GM10266 (cell line): ENCODE data around the gene NACC2.
A peak's percentile ranks its signal among the peaks of the same experiment; 100 is the strongest.

Experiments
- DNase-seq: peaks from one replicate; pipeline ENCODE4 v3.0.0; 2012; ENCODE audit errors: extremely low spot score
- TF ChIP-seq, protein P1 (sequence below): IDR thresholded peaks from 2 replicates; pipeline ENCODE4 v1.5.1; 2012; ENCODE audit warnings: mild to moderate bottlenecking, low read depth; ENCODE audit not compliant: control insufficient read depth, insufficient read depth; ENCODE audit errors: missing control alignments

NACC2 gene

DNA sequence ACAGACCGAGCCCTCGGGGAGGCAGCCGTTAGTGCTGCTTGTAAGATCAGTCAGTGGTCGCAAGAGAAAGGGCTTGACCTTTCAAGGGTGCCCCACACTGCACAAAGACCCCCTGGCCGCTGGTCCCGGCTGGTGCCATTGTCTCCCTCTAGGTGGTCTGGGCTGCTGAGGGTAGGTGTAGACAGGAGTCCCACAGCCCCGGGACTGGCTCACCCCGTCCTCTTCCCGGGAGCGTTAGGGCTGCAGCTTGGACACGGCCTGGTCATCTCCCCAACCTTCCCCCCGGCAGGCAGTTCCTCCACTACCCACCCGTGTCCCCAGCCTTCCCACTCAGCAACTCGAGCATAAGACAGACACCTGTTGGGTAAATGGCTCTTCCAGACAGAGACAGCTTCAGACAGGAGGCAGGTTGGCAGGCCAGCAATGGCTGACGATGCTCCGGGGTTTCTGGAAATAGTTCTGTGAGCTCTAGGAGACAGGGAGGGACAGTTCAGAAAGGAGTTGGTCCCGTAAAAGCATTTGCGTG lies 38.9 kb upstream of the NACC2 start:
- DNase-seq = no peak
- TF ChIP-seq, protein P1, sequence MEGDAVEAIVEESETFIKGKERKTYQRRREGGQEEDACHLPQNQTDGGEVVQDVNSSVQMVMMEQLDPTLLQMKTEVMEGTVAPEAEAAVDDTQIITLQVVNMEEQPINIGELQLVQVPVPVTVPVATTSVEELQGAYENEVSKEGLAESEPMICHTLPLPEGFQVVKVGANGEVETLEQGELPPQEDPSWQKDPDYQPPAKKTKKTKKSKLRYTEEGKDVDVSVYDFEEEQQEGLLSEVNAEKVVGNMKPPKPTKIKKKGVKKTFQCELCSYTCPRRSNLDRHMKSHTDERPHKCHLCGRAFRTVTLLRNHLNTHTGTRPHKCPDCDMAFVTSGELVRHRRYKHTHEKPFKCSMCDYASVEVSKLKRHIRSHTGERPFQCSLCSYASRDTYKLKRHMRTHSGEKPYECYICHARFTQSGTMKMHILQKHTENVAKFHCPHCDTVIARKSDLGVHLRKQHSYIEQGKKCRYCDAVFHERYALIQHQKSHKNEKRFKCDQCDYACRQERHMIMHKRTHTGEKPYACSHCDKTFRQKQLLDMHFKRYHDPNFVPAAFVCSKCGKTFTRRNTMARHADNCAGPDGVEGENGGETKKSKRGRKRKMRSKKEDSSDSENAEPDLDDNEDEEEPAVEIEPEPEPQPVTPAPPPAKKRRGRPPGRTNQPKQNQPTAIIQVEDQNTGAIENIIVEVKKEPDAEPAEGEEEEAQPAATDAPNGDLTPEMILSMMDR = no peak

DNA sequence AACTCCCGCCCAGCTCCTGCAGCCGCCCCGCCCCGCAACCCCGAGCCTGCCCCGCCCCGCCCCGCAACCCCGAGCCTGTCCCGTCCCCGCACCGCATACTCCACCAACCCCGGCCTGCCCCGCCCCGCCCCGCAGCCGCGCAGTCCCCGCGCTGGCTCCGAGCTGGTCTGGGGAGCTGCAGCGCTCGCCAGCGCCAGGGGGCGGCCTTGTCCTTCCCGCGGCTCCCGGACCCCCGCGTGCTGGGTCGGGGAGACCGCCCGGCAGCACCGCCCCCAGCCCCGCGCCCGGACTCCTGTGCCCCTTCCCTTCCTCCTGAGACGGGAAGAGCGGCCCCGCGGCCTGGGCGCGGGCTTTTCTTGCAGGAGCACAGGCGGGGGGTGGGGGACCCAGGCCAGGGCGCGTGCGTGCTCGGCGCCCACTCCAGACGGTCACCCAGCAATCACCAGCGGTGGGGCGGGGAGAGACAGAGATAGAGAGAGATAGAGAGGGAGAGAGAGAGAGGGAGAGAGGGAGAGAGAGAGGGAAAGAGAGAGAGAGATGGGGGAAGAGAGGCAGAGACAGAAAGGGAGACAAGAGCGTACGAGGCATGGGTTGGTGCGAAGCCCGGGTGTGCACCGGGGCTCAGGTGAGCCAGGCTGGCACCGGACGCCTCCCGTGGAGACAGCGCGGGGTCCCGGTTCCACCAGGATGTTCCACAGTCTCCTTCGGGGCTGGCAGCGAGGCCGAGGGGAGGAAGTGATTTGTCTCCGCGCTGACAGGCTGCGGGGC lies 38.3 kb upstream of the NACC2 start:
- TF ChIP-seq, protein P1 = peak; percentile 56
- peak; percentile 79 for DNase-seq

DNA sequence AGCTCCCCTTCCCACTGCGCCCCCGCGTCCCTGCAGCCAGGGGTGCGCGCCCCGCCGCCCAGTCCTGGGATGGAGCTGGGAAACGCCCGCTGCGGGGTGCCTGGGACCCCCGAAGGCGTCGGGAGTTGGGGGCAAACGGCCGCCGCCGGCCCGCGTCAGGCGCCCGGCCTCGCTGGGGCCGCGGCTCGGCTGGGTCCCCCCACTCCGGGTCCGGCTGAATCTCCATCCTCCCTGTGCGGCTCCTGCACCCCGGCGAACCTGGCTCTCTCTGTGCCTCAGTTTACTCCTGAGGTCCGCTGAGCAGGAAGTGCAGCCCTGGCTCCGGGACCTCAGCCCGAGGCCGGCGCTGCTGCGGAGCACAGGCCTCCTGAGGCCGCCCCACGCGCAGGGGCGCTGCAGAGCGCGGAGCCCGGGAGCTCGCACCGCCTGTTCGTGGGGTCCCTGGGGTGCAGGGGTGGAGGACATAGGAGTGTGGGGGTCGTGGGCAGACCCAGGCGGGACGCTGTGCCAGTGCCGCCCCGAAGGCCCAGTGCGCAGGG lies 37.5 kb upstream of the NACC2 start:
- TF ChIP-seq, protein P1 = no peak
- DNase-seq = no peak

DNA sequence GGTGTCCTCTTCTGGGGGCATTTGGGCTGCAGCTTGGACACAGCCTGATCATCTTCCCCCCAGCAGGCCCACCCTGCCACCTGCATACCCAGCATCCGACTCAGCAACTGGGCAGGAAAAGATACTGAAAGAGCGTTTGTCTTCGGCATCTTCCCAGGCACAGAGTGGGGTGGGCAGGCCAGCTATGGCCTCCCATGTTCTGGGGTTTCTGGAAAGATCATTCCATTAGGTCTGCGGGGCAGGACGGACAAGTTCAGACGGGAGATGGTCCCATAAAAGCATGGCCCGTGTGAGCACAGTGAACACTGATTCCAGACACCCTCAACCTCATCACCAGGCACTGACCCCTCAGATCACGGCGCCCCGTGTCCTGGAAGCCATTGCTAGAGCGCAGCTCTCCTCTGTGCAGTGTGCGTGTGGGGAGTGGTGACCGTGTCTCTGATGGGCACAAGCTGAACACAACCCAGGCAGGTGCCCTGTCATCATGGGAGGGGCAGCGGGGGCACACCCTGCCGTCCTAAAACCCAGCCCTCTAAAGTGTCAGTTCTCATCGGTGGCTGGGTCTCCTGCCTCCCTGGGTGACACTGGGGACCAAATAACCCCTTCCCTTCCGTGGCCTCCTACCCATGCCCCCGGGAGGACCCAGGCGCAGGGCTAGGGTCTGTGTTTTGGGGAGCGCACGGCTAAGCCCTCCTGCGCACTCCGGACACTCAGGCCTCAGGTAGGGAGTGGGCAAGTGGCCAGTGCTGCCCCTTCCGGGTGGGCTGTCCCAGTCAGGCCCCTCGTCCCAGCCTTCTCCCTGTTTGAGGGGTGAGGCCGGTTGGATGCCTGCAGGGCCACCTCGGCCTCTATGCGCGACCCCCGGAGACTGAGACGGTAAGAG lies 36.8 kb upstream of the NACC2 start:
- DNase-seq = no peak
- TF ChIP-seq, protein P1 = no peak

DNA sequence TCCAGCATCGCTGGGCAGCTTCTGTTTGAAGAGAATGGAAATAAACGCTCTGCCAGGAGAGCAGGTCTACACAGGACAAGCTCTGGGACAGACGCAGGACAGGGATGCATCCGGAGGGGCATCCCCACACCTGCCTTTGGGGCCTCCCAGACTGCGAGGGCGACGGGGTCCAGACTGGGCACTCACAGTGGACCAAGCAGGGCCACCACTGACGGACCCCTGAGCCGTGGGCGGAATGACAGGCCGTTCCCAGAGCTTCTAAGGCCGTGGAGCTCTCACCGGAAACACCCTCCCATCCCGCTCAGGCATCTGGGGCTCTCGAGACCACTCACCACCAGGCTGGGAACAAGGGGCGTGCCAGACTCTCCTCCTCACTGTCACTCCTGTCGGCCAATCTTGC lies 34.1 kb upstream of the NACC2 start:
- no peak for DNase-seq

DNA sequence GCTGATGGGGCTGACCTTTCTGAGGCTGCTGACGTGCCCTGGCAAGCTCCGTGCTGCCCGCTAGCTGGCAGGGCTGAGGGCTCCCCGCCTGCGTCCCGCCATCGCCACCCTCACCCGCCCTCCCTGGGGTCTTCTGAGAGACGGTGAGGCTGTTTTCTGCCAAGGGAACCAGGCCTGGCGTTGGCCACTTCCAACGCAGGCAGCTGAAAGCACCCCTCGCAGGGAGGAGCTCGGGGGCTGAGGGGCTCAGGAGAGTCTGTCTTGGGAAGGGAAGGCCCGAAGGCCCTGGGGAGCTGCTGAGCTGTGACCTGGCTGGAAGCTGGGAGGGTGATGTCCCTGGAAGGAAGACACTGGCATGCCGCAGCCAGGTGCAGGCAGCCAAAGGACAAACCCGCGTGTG lies 33.3 kb upstream of the NACC2 start:
- DNase-seq = no peak
- TF ChIP-seq, protein P1 = no peak

More for the DNA sequence above, 34.1 kb upstream of the NACC2 start:
- TF ChIP-seq, protein P1 = no peak
